HepG2 (cell line): Measurements from ENCODE around the gene TMEM255B. TPM values are rescaled to one million over a fixed set of nuclear protein-coding genes. Genes with fewer than 3 reads are reported as not detected.

Source experiments
- ATAC-seq: fragments of 200-7000 bp; cut with Tn5 transposase; 3 replicates; pipeline ENCODE4 v1.9.1; 2020; ENCODE audit warnings: mild to moderate bottlenecking, moderate library complexity
- BruUV-seq: library from RNA; stranded (reverse); fragments of 400-500 nt; replicated peaks from 2 replicates; lab custom pipeline; 2021; lab: Mats Ljungman, UMichigan
- CTCF ChIA-PET: fragments of 300-600 bp; formaldehyde crosslinking; extraction: SDS; loops from one replicate; lab custom pipeline; 2021; ENCODE audit warnings: low total read pairs, inconsistent platforms, low intra/inter-chr PET ratio; lab: Yijun Ruan, JAX
- POLR2A ChIA-PET: fragments of 350-600 bp; sonication (Branson Sonifier 250); formaldehyde crosslinking; loops from one replicate; lab custom pipeline; 2020; ENCODE audit warnings: antibody characterized with exemption, inconsistent platforms; lab: Yijun Ruan, JAX
- DNase-seq: peaks from one replicate; pipeline ENCODE4 v3.0.0-alpha.2; 2015; ENCODE audit warnings: low spot score
- FAIRE-seq: peaks from 3 replicates; lab custom pipeline; 2011; peaks lifted over from hg19 to GRCh38; lab: Jason Lieb, UNC
- H2AFZ ChIP-seq: one replicate; pipeline ENCODE4 v1.6.1; 2011; ENCODE audit warnings: low read length, inconsistent platforms
- H3K27ac ChIP-seq: fragments of 300-600 bp; 3 replicates; pipeline ENCODE4 v1.8.0; 2011; ENCODE audit warnings: mixed run types, mild to moderate bottlenecking, mixed read lengths, low read length, inconsistent platforms; ENCODE audit not compliant: insufficient read depth; ENCODE audit errors: extremely low read length
- H3K27me3 ChIP-seq, 2 experiments: fragments of 200-600 bp in 1 of 2; 2 replicates in 1 of 2; 3 replicates in 1 of 2; pipeline versions ENCODE4 v1.6.0 to v1.8.0; 2011; ENCODE audit warnings: low read length in 2 of 2, mild to moderate bottlenecking in 2 of 2, moderate library complexity in 2 of 2, inconsistent platforms in 1 of 2; ENCODE audit not compliant: insufficient read depth in 2 of 2, control insufficient read depth in 1 of 2
- H3K36me3 ChIP-seq, 2 experiments: fragments of 200-600 bp in 1 of 2; replicated peaks in 1 of 2; 2 replicates in 1 of 2; 3 replicates in 1 of 2; pipeline versions ENCODE4 v1.5.1 to v1.8.0; 2011; ENCODE audit warnings: low read length in 2 of 2, inconsistent platforms in 1 of 2; ENCODE audit not compliant: insufficient read depth in 2 of 2, control insufficient read depth in 1 of 2
- H3K4me1 ChIP-seq: 2 replicates; pipeline ENCODE4 v1.5.1; 2012; ENCODE audit warnings: low read length, inconsistent platforms; ENCODE audit not compliant: insufficient read depth
- H3K4me2 ChIP-seq: 2 replicates; pipeline ENCODE4 v1.6.0; 2011; ENCODE audit warnings: low read depth, low read length, inconsistent platforms
- H3K4me3 ChIP-seq, 3 experiments: fragments of 200-600 bp in 1 of 3; sonication (generic), shearing (Covaris generic) in 1 of 3; replicated peaks in 1 of 3; 2 replicates each; pipeline ENCODE4 v1.5.1; 2011 to 2016; ENCODE audit warnings: low read length in 3 of 3, inconsistent platforms in 2 of 3, low read depth in 2 of 3, mild to moderate bottlenecking in 2 of 3, control low read depth in 1 of 3, mixed read lengths in 1 of 3; ENCODE audit not compliant: insufficient read depth in 1 of 3
- H3K79me2 ChIP-seq: one replicate; pipeline ENCODE4 v1.6.1; 2011; ENCODE audit warnings: low read length, inconsistent platforms; ENCODE audit not compliant: insufficient read depth
- H3K9ac ChIP-seq: 2 replicates; pipeline ENCODE4 v1.6.0; 2011; ENCODE audit warnings: mild to moderate bottlenecking, low read depth, low read length, inconsistent platforms; ENCODE audit not compliant: insufficient read depth
- H3K9me3 ChIP-seq: 2 replicates; pipeline ENCODE4 v1.5.1; 2012; ENCODE audit warnings: mild to moderate bottlenecking, low read length
- H4K20me1 ChIP-seq: 2 replicates; pipeline ENCODE4 v1.6.0; 2011; ENCODE audit warnings: inconsistent platforms, mild to moderate bottlenecking, low read length, moderate library complexity; ENCODE audit not compliant: insufficient read depth
- MEIS2 ChIP-seq: sonication (generic); formaldehyde crosslinking; IDR thresholded peaks from 2 replicates; pipeline ENCODE4 v1.9.0; 2021; ENCODE audit warnings: mild to moderate bottlenecking, missing genetic modification reagents
- PAF1 ChIP-seq: IDR thresholded peaks from 2 replicates; pipeline ENCODE4 v1.6.1; 2016; ENCODE audit warnings: missing genetic modification reagents, missing compliant biosample characterization
- RBM39 ChIP-seq: fragments of 200-400 bp; formaldehyde crosslinking; IDR thresholded peaks from one replicate; pipeline ENCODE4 v1.6.1; 2018; ENCODE audit warnings: antibody characterized with exemption, mild to moderate bottlenecking, low read depth, low read length; ENCODE audit not compliant: poor library complexity, severe bottlenecking
- SIX1 ChIP-seq: sonication (generic); formaldehyde crosslinking; IDR thresholded peaks from 2 replicates; pipeline ENCODE4 v1.4.0; 2020; ENCODE audit warnings: missing genetic modification reagents, borderline replicate concordance
- TEAD2 ChIP-seq: sonication (generic); formaldehyde crosslinking; IDR thresholded peaks from 2 replicates; pipeline ENCODE4 v1.9.0; 2021; ENCODE audit warnings: missing genetic modification reagents
- THAP11 ChIP-seq: IDR thresholded peaks from 2 replicates; pipeline ENCODE4 v1.6.1; 2016; ENCODE audit warnings: missing biosample characterization, missing genetic modification reagents
- ZFP62 ChIP-seq: sonication (generic); formaldehyde crosslinking; IDR thresholded peaks from 2 replicates; pipeline ENCODE4 v1.4.0; 2020; ENCODE audit warnings: missing genetic modification reagents
- ZNF121 ChIP-seq: sonication (generic); formaldehyde crosslinking; IDR thresholded peaks from 2 replicates; pipeline ENCODE4 v1.5.0; 2020; ENCODE audit warnings: mild to moderate bottlenecking, missing genetic modification reagents
- ZNF138 ChIP-seq: sonication (generic); formaldehyde crosslinking; IDR thresholded peaks from 2 replicates; pipeline ENCODE4 v1.5.0; 2020; ENCODE audit warnings: mild to moderate bottlenecking, low read depth, missing genetic modification reagents
- ZNF20 ChIP-seq: sonication (generic); formaldehyde crosslinking; IDR thresholded peaks from 2 replicates; pipeline ENCODE4 v1.4.0; 2020; ENCODE audit warnings: mild to moderate bottlenecking, moderate library complexity, missing genetic modification reagents
- ZNF7 ChIP-seq: IDR thresholded peaks from 2 replicates; pipeline ENCODE4 v1.6.1; 2016; ENCODE audit warnings: missing biosample characterization, missing genetic modification reagents
- ZNF709 ChIP-seq: sonication (generic); formaldehyde crosslinking; IDR thresholded peaks from 2 replicates; pipeline ENCODE4 v1.5.0; 2020; ENCODE audit warnings: mild to moderate bottlenecking, missing genetic modification reagents
- ZNF788 ChIP-seq: sonication (generic); formaldehyde crosslinking; IDR thresholded peaks from 2 replicates; pipeline ENCODE4 v1.5.0; 2020; ENCODE audit warnings: mild to moderate bottlenecking, missing genetic modification reagents, borderline replicate concordance
- WGBS: methylation state at CpG from one replicate; pipeline ENCODE4 v1.1.6; 2017; ENCODE audit warnings: low lambda C conversion rate; 5-methylcytosine and 5-hydroxymethylcytosine counted together
- in situ Hi-C: cut with HindIII; loops from 2 replicates; pipeline ENCODE4 v1.10.0; 2017; ENCODE audit warnings: low pct_unique_long_range_greater_than_20kb; ENCODE audit not compliant: extremely low pct_ligation_motif_present
- intact Hi-C: fragments of 100-400 bp; cut with micrococcal nuclease; formaldehyde crosslinking; loops from one replicate; pipeline ENCODE4 v1.10.0; 2022; ENCODE audit not compliant: unreplicated experiment
- polyA plus RNA-seq, 8 experiments: library from polyadenylated mRNA; depleted of rRNA in 3 of 8; stranded (reverse) in 7 of 8; unstranded in 1 of 8; fragments of >200 nt; fragmentation: Illumina TruSeq in 4 of 8; extraction: Trizol in 4 of 8; gene quantifications; 2 replicates each; pipeline versions ENCODE4 v1.2.1 to v1.2.3, GENCODE V29; 2011 to 2016; ENCODE audit warnings: low read depth in 4 of 8, missing spikeins in 1 of 8, mixed read lengths in 1 of 8; ENCODE audit not compliant: insufficient read depth in 1 of 8
- total RNA-seq, 5 experiments: library from RNA; depleted of rRNA; stranded (reverse); fragments of >200 nt; fragmentation: Illumina TruSeq; extraction: Trizol; gene quantifications; 2 replicates each; pipeline ENCODE4 v1.2.3, GENCODE V29; 2016; ENCODE audit warnings: low read depth in 1 of 5
- TF ChIP-seq, protein P1 (sequence below): IDR thresholded peaks from 2 replicates; pipeline ENCODE4 v1.6.1; 2016; ENCODE audit warnings: missing compliant biosample characterization, missing genetic modification reagents, borderline replicate concordance
- TF ChIP-seq, protein P2 (sequence below), 2 experiments: sonication (generic) in 1 of 2; formaldehyde crosslinking in 1 of 2; IDR thresholded peaks; 2 replicates each; pipeline versions ENCODE4 v1.5.1 to v1.6.1; 2011 to 2020; ENCODE audit warnings: borderline replicate concordance in 1 of 2, low read depth in 1 of 2, low read length in 1 of 2, mild to moderate bottlenecking in 1 of 2, missing genetic modification reagents in 1 of 2, moderate library complexity in 1 of 2

Gene TMEM255B
- total and polyA plus RNA-seq, 2 of the 13 experiments (the other 11 are each of a cell fraction or from before 2014, with no cell fraction given) = not detected

DNA sequence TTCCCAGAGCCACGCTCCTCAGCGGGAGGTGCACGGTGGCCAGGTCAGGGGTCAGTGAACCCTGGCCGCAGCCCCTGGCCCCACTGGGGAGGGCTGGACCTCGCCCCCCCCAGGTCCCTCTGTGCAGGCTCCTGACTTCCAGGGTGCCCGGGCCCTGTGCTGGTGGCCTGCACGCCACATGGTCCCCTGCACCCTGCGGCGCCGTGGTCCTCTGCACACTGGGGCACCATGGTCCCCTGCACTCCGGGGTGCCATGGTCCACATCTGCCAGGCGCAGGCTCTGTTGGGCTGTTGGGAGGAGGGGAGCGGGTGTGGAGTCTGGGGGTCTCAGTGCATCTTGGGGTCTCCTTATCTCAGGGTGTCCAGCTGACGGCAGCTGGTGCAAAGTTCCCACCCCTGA, 23.3 kb upstream of the TMEM255B start:
- CTCF ChIA-PET = no interaction called here
- H3K9me3 ChIP-seq = no peaks in the 10 kb centered on the region
- intact Hi-C loops = no loop called here
- H3K4me3 ChIP-seq = peak overlapping the region in 1 of 3 experiments; percentile 58; a peak in 1 of 6 replicates
- H3K9ac ChIP-seq = no peak overlapping the region
- H3K27ac ChIP-seq = no peak overlapping the region
- peaks cover 18% of the 10 kb centered on the region for H3K4me1 ChIP-seq
- peak overlapping the region; percentile 77 for H3K4me2 ChIP-seq
- FAIRE-seq (no peak), DNase-seq (no peak), ATAC-seq (peak; percentile 4; the same call in 1 of the 3 replicates)
- TF ChIP-seq RBM39 (no peak), MEIS2 (CRISPR knock-in tag) (peak; percentile 35; the same call in 1 of the 2 replicates)
- TF ChIP-seq, protein P1, sequence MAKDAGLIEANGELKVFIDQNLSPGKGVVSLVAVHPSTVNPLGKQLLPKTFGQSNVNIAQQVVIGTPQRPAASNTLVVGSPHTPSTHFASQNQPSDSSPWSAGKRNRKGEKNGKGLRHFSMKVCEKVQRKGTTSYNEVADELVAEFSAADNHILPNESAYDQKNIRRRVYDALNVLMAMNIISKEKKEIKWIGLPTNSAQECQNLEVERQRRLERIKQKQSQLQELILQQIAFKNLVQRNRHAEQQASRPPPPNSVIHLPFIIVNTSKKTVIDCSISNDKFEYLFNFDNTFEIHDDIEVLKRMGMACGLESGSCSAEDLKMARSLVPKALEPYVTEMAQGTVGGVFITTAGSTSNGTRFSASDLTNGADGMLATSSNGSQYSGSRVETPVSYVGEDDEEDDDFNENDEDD (CRISPR knock-in tag) = 0 out of 2 replicates have a peak, but pooled peaks have one; percentile 2
- H3K79me2 ChIP-seq = no peaks in the 10 kb centered on the region
- in situ Hi-C loops = no loop called here
- no peaks in the 10 kb centered on the region for H3K36me3 ChIP-seq
- H4K20me1 ChIP-seq = no peaks in the 10 kb centered on the region
- peaks cover 5 to 22% of the 10 kb centered on the region in 2 experiments; a peak in 4 of 5 replicates for H3K27me3 ChIP-seq
- WGBS = no CpG with 5 or more reads among the region's 14 CpGs
- POLR2A ChIA-PET = interaction anchor here (1.1 to 1.4 kb wide), 2 partner anchors 11 kb away, joined by 3 to 8 read pairs; no protein-coding TSS in a partner anchor
- no TSS peak for BruUV-seq
- H2AFZ ChIP-seq = no peak overlapping the region

DNA sequence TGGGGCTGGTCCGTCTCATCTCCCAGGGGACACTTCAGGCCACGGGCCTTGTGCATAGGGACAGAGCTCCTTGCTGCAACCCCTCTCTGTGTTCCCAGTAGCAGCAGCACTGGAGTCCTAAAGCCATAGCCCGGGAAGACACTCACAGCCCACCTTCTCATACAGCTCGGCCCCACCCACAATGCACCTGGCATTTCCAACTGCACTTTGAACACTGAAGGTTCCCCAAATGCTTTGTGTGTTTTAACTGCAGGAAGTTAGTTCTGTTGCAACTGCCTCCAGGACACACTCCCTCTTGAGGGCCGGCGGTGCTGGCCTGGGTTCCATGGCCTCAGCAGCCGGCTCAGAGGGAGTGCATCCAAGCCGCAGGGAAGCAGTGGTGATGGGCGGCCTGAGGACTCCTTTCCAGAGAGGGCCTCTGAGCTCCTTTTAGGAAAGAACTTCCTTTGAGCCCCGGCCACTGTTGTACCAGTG, 22.7 kb upstream of the TMEM255B start:
- in situ Hi-C loops = no loop called here
- POLR2A ChIA-PET = interaction anchor here (1.1 to 1.4 kb wide), 2 partner anchors 10 to 12 kb away, joined by 3 to 8 read pairs; no protein-coding TSS in a partner anchor
- Histone ChIP-seq H3K27me3 (peaks cover 3 to 16% of the 10 kb centered on the region in 2 experiments; a peak in 4 of 5 replicates), H4K20me1 (no peaks in the 10 kb centered on the region), H3K36me3 (no peaks in the 10 kb centered on the region), H3K27ac (no peak overlapping the region), H3K4me3 (peak overlapping the region in 1 of 3 experiments; percentile 58; a peak in 2 of 6 replicates), H2AFZ (no peak overlapping the region), H3K9me3 (no peaks in the 10 kb centered on the region), H3K79me2 (no peaks in the 10 kb centered on the region), H3K9ac (no peak overlapping the region; the same call in 1 of the 2 replicates), H3K4me1 (peaks cover 19% of the 10 kb centered on the region), H3K4me2 (peak overlapping the region; percentile 77)
- peak; percentile 76 for ATAC-seq
- peak; percentile 71 for DNase-seq
- peak; percentile 50 for FAIRE-seq
- no TSS peak for BruUV-seq
- WGBS = 10% methylated on average over 9 of the region's 10 CpGs
- intact Hi-C loops = no loop called here
- CTCF ChIA-PET = no interaction called here
- TF ChIP-seq, protein P2, sequence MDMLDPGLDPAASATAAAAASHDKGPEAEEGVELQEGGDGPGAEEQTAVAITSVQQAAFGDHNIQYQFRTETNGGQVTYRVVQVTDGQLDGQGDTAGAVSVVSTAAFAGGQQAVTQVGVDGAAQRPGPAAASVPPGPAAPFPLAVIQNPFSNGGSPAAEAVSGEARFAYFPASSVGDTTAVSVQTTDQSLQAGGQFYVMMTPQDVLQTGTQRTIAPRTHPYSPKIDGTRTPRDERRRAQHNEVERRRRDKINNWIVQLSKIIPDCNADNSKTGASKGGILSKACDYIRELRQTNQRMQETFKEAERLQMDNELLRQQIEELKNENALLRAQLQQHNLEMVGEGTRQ (IDR thresholded peaks at IDR 0.05; ENCODE audit: low read depth, low read length) = no peak
- TF ChIP-seq, protein P2 (CRISPR knock-in tag; IDR thresholded peaks at IDR 0.05; ENCODE audit: borderline replicate concordance) = no peak
- TF ChIP-seq PAF1 (CRISPR knock-in tag) = no peak
- TF ChIP-seq ZNF20 (CRISPR knock-in tag) = no peak
- no peak for TF ChIP-seq ZNF121 (CRISPR knock-in tag)
- no peak for TF ChIP-seq ZNF709
- no peak for TF ChIP-seq ZNF7
- TF ChIP-seq TEAD2 (CRISPR knock-in tag) = no peak
- TF ChIP-seq ZFP62 (CRISPR knock-in tag) = no peak
- TF ChIP-seq ZNF788 (CRISPR knock-in tag) = no peak
- 0 out of 2 replicates have a peak, but pooled peaks have one; percentile 20 for TF ChIP-seq THAP11
- no peak for TF ChIP-seq SIX1
- no peak for TF ChIP-seq ZNF138
